ENCODE results near the gene SLC26A11. TPM values are rescaled to one million over a fixed set of nuclear protein-coding genes. Genes with fewer than 3 reads are reported as not detected.

Gene SLC26A11
- total RNA-seq, 1 experiment from 2014 or later = 37.1 TPM

DNA sequence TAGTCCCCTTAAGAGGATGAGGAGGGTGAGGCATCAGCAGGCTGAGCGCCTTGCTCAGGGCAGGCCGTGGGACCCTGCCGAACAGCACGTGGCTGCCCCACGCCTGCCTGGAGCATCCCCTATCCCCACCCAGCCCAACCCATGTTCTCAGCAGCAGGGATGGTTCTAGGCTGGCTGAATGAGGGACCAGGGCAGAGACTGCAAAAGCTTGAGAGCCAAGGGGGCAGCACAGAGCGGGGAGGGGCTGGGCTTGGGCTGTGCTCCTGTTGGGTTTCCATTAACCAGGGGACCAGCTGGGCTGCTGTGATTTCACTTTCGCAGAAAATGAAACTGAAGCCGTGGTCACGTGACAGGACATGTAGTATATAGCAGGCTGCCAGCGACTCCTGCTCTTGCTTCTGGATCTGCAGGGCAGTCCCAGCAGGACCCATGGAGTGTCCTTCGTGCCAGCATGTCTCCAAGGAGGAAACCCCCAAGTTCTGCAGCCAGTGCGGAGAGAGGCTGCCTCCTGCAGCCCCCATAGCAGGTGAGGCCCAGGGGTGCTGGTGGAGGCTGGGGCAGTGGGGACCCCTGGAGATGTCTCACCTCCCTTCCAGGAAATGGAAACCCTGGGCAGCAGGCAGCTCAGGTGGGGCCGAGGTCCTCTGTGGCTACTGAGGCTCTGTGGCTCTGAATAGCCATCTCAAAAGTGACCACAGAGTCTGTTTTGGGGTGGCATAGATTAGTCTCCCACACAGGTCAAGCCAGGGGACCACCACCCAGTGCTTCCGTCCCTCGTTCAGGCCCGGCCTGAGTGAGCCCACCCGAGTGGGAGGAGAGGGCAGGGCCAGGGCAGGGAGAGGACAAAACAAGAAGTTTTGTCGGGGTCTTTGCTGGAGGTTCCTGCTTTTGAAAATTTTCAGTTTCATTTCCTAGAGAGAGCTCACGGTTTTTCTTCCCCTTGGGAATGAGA lies 43.3 kb downstream of the SLC26A11 start:
- intact Hi-C loops (cut with micrococcal nuclease; ENCODE audit: unreplicated experiment) = no loop called here
- BruUV-seq (replicated peaks) = no TSS peak
- Mint-ChIP-seq H3K27ac (ENCODE audit: unreplicated experiment) (no peak overlapping the region), H3K4me1 (ENCODE audit: low read depth, unreplicated experiment) (peaks cover 17% of the 10 kb centered on the region), H3K27me3 (ENCODE audit: insufficient read depth, unreplicated experiment) (no peaks in the 10 kb centered on the region), H3K4me3 (ENCODE audit: unreplicated experiment) (no peak overlapping the region), H3K9me3 (ENCODE audit: unreplicated experiment) (no peaks in the 10 kb centered on the region), H3K36me3 (ENCODE audit: insufficient read depth, unreplicated experiment) (peaks cover 14% of the 10 kb centered on the region)
- H3K4me3 ChIP-seq (ENCODE audit: low read depth, low read length) = no peak overlapping the region
- TF ChIP-seq CTCF (IDR thresholded peaks at IDR 0.05; ENCODE audit: insufficient read depth in 1 of 2, low read depth in 1 of 2, low read length in 1 of 2, severe bottlenecking in 1 of 2, unreplicated experiment in 1 of 2) = no peak
- 0 out of 2 replicates have a peak, but pooled peaks cover 1% of the 10 kb centered on the region for H3K36me3 ChIP-seq (ENCODE audit: control insufficient read depth, insufficient read depth, low read length)
- peaks cover 28% of the 10 kb centered on the region for H3K4me1 ChIP-seq
- no peaks in the 10 kb centered on the region for H3K27me3 ChIP-seq (replicated peaks; ENCODE audit: control insufficient read depth, insufficient read depth, low read length)
- CTCF ChIA-PET = interaction anchor here (0.7 to 1.3 kb wide), 3 partner anchors 16 to 405 kb away, joined by 3 to 6 read pairs (median 3); partner anchors contain the start of gene GAA
- no peaks in the 10 kb centered on the region for H3K9me3 ChIP-seq
- POLR2A ChIA-PET = no interaction called here
- DNase-seq = peak in 1 of 2 experiments; percentile 62

DNA sequence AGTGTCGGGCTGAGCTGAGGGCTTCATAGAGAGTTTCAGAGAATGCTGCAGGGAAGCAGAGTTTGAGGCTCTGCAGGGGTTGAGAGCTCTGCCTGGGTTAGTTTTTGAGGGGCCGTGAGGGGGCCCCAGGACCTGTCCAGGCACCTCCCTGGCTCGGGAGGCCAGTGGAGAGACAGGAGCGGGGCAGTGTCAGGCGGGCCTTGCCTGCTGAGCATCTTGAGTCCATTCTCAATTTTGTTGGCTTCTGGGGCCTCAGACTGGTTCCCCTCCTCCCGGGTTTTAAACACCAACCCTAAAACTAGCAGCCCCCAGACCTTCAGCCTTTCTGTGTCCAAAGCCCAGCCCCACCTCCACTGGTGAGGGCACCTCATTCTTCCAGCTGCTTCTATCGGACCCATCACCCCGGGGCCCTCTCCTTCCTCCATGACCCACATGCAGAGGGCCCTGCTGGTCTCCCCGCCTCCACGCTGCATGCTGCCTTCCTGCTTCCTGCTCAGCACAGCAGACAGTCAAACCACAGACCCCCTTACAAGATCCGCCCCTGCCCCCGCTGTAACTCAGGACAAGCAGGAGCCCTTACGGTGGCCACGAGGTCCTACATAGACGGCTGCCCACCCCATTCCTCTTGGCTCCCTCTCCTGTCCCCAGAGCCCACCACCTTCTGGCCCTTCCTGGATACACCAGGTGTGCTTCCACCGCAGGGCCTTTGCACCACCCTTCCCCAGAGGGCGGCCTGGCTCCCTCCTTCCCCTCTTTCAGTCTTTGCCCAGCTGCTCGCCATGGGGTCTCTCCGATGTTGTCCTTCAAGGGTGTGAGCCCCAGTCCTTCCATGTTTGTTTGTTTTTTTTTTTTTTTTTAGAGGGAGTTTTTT lies 44.2 kb downstream of the SLC26A11 start:
- peaks cover 14% of the 10 kb centered on the region for H3K36me3 Mint-ChIP-seq (ENCODE audit: insufficient read depth, unreplicated experiment)
- peak overlapping the region; percentile 23 for H3K27ac Mint-ChIP-seq (ENCODE audit: unreplicated experiment)
- peaks cover 15% of the 10 kb centered on the region for H3K4me1 Mint-ChIP-seq (ENCODE audit: low read depth, unreplicated experiment)
- H3K4me3 ChIP-seq (ENCODE audit: low read depth, low read length) = no peak overlapping the region
- DNase-seq = no peak
- no peaks in the 10 kb centered on the region for H3K27me3 Mint-ChIP-seq (ENCODE audit: insufficient read depth, unreplicated experiment)
- intact Hi-C loops (cut with micrococcal nuclease; ENCODE audit: unreplicated experiment) = no loop called here
- BruUV-seq (replicated peaks) = no TSS peak
- no peaks in the 10 kb centered on the region for H3K27me3 ChIP-seq (replicated peaks; ENCODE audit: control insufficient read depth, insufficient read depth, low read length)
- POLR2A ChIA-PET = no interaction called here
- H3K9me3 ChIP-seq = no peaks in the 10 kb centered on the region
- H3K4me1 ChIP-seq = peaks cover 24% of the 10 kb centered on the region
- TF ChIP-seq CTCF (IDR thresholded peaks at IDR 0.05; ENCODE audit: insufficient read depth in 1 of 2, low read depth in 1 of 2, low read length in 1 of 2, severe bottlenecking in 1 of 2, unreplicated experiment in 1 of 2) = no peak
- H3K36me3 ChIP-seq (ENCODE audit: control insufficient read depth, insufficient read depth, low read length) = 0 out of 2 replicates have a peak, but pooled peaks cover 1% of the 10 kb centered on the region
- no peak overlapping the region for H3K4me3 Mint-ChIP-seq (ENCODE audit: unreplicated experiment)
- CTCF ChIA-PET = interaction anchor here (1.3 kb wide), 1 partner anchor 163 kb away, joined by 3 read pairs; the partner anchor contains the start of gene GAA
- no peaks in the 10 kb centered on the region for H3K9me3 Mint-ChIP-seq (ENCODE audit: unreplicated experiment)

All from Caco-2 (cell line).